ENCODE data around the gene TSPAN13. TPM values are rescaled to one million over a fixed set of nuclear protein-coding genes. Genes with fewer than 3 reads are reported as not detected.
A peak's percentile ranks its signal among the peaks of the same experiment; 100 is the strongest.

TSPAN13 gene
- total RNA-seq, 2 donors from 2014 or later, result 24.7 to 50.8 TPM

DNA sequence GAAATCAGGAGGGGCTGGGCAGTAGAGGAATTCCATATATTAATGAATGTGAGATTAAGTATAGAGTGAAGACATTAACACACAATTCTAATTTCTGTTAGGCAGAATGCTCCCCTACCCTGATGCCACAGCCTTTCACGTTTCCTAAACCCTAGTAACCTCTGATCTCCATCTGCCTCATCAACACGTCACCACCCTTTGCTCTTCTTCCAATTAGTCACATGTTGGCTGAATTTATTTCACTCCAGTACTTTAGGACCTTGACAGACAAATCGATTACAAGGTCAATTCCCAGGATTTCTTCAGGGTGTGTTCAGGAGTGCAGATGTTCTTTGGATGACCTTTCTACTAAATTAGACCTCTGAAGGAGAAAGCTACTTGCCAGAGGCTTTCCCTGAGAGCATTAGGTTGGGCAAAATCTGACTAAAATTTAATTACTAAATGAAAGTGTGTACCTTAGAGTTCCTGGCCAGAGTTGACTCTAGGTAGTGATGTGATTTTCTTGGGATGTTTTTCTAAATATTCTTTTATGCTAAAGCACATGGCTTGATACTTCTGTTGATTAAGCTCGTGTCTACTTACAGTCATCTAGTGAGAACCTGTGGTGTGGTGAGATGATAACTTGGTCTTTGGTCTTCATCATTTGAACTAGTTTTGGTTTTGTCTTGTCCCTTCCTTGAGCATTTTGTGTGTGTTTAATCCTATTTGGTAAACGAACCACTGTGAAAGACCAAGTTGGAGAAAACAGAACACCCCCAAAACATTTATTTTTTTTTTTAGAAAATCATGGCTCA, 38.5 kb downstream of the TSPAN13 start:
- DNase-seq (no peak), ATAC-seq (no peak)
- H3K27me3 ChIP-seq, result no peaks in the 10 kb centered on the region
- no peaks in the 10 kb centered on the region for H3K36me3 ChIP-seq (replicated peaks in 1 of 2; ENCODE audit: insufficient read depth in 1 of 2, low read depth in 2 of 2)
- peaks cover 4% of the 10 kb centered on the region for H3K4me1 ChIP-seq
- H3K4me3 ChIP-seq, result no peak overlapping the region
- 62 to 71% methylated on average over 5 of the region's 5 CpGs for WGBS, 2 donors
- intact Hi-C loops (cut with DNase I), result no loop called here
- H3K27ac ChIP-seq, result no peak overlapping the region
- TF ChIP-seq, protein P1, sequence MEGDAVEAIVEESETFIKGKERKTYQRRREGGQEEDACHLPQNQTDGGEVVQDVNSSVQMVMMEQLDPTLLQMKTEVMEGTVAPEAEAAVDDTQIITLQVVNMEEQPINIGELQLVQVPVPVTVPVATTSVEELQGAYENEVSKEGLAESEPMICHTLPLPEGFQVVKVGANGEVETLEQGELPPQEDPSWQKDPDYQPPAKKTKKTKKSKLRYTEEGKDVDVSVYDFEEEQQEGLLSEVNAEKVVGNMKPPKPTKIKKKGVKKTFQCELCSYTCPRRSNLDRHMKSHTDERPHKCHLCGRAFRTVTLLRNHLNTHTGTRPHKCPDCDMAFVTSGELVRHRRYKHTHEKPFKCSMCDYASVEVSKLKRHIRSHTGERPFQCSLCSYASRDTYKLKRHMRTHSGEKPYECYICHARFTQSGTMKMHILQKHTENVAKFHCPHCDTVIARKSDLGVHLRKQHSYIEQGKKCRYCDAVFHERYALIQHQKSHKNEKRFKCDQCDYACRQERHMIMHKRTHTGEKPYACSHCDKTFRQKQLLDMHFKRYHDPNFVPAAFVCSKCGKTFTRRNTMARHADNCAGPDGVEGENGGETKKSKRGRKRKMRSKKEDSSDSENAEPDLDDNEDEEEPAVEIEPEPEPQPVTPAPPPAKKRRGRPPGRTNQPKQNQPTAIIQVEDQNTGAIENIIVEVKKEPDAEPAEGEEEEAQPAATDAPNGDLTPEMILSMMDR (IDR thresholded peaks at IDR 0.05), result no peak
- TF ChIP-seq POLR2A (IDR thresholded peaks at IDR 0.05), result no peak
- H3K9me3 ChIP-seq, result no peaks in the 10 kb centered on the region

DNA sequence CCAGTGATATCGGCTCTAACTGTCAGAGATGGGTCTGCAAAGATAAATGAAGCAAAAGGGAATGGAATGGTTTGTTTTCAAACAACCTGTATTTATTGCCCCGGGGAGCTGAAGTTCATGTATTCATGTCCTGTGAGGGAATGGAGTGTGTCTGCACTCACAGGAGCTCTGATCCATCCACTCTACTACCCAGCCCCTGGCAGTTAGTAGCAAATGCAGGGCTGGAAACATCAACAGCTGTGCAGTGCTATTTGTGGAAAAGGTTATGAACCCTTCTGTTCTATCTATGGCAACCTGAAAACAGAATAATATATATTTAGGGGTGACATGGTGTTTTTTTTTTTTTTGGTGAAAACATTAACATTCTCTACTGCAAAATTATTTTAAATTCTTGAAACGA, 41.4 kb downstream of the TSPAN13 start:
- DNase-seq, result no peak
- Histone ChIP-seq H3K27ac (no peak overlapping the region), H3K27me3 (no peaks in the 10 kb centered on the region), H3K9me3 (no peaks in the 10 kb centered on the region), H3K4me1 (no peaks in the 10 kb centered on the region), H3K4me3 (no peak overlapping the region), H3K36me3 (replicated peaks in 1 of 2; ENCODE audit: insufficient read depth in 1 of 2, low read depth in 2 of 2) (no peaks in the 10 kb centered on the region)
- 62 to 63% methylated on average over 3 of the region's 3 CpGs for WGBS, 2 donors
- ATAC-seq, result no peak
- TF ChIP-seq, protein P1 (IDR thresholded peaks at IDR 0.05), result no peak
- TF ChIP-seq POLR2A (IDR thresholded peaks at IDR 0.05), result no peak
- intact Hi-C loops (cut with DNase I), result no loop called here

DNA sequence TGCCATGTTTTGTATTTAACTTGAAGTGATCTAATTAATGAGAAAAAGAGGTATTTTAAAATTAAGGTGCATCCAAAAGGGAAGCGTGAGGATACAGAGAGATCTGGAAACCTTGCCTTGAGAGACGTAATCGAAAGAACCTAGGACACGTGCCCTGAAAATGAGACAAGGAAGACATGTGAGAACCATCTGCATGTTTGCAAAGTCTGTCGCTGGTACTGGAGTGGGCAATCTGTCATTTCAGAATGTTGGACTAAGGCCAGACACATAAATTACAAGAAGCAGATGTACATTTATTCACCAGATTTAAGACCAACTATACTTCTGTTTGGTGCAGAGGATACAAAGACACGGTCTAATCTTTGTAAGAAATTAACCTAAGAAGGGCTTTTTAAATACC, 42.1 kb downstream of the TSPAN13 start:
- DNase-seq (no peak), ATAC-seq (no peak)
- Histone ChIP-seq H3K36me3 (replicated peaks in 1 of 2; ENCODE audit: insufficient read depth in 1 of 2, low read depth in 2 of 2) (no peaks in the 10 kb centered on the region), H3K27me3 (no peaks in the 10 kb centered on the region), H3K4me1 (no peaks in the 10 kb centered on the region), H3K9me3 (no peaks in the 10 kb centered on the region), H3K4me3 (no peak overlapping the region), H3K27ac (no peak overlapping the region)
- 51 to 65% methylated on average over 6 of the region's 6 CpGs for WGBS, 2 donors
- TF ChIP-seq, protein P1 (IDR thresholded peaks at IDR 0.05), result no peak
- no peak for TF ChIP-seq POLR2A (IDR thresholded peaks at IDR 0.05)
- intact Hi-C loops (cut with DNase I), result no loop called here

DNA sequence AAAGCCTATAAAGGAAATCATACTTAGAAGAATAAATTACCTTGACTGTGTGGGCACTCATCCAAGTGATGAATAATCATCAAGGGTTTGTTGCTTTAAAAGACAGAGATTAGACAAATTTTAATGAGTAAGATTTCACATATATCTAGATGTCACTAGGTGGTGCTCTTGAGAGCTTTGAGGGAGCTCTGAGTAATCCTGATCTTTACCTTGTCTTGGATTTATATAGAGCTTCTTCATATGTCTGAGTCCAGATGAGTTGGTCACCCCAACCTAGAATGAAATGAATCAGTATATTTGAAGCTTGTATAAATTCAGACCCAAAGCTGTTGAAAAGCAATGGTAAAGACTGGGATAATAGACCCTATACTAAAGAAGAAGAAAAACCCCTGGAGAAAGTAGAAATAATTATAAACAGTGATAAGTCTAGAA, 47.6 kb downstream of the TSPAN13 start:
- Histone ChIP-seq H3K36me3 (replicated peaks in 1 of 2; ENCODE audit: insufficient read depth in 1 of 2, low read depth in 2 of 2) (no peaks in the 10 kb centered on the region), H3K27me3 (no peaks in the 10 kb centered on the region), H3K4me3 (no peak overlapping the region), H3K9me3 (no peaks in the 10 kb centered on the region), H3K27ac (no peak overlapping the region), H3K4me1 (no peaks in the 10 kb centered on the region)
- DNase-seq, result no peak
- peak; percentile 63 for ATAC-seq
- TF ChIP-seq, protein P1 (IDR thresholded peaks at IDR 0.05), result peak; percentile 16 to 61 (median 52)
- TF ChIP-seq POLR2A (IDR thresholded peaks at IDR 0.05), result no peak
- intact Hi-C loops (cut with DNase I), result no loop called here

DNA sequence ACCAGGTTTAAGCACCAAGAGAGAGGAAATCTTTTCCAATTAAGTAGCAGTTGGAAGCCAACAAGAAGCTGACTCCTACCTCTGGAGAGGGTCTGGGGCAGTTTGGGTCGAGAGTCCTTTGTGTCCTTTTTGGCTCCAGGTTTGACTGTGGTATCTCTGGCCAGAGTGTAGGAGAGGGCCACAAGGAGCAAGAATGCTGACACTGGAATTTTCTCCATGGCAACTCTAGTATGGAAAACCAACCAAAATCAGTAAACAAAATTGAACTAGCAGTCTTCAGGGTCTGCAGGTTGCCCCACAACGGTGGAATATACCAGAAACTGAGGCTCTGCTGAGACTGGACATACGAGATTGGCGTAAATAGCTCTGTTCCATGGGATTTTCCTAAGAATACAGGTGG, 48.0 kb downstream of the TSPAN13 start:
- H3K4me3 ChIP-seq, result no peak overlapping the region
- no peaks in the 10 kb centered on the region for H3K27me3 ChIP-seq
- no peaks in the 10 kb centered on the region for H3K36me3 ChIP-seq (replicated peaks in 1 of 2; ENCODE audit: insufficient read depth in 1 of 2, low read depth in 2 of 2)
- DNase-seq (no peak), ATAC-seq (no peak)
- H3K27ac ChIP-seq, result no peak overlapping the region
- H3K4me1 ChIP-seq, result no peaks in the 10 kb centered on the region
- 90% methylated on average over 4 of the region's 4 CpGs for WGBS, 2 donors
- intact Hi-C loops (cut with DNase I), result no loop called here
- H3K9me3 ChIP-seq, result no peaks in the 10 kb centered on the region
- TF ChIP-seq, protein P1 (IDR thresholded peaks at IDR 0.05), result no peak
- TF ChIP-seq POLR2A (IDR thresholded peaks at IDR 0.05), result no peak
